Measurements from ENCODE around the gene SBF1.

DNA sequence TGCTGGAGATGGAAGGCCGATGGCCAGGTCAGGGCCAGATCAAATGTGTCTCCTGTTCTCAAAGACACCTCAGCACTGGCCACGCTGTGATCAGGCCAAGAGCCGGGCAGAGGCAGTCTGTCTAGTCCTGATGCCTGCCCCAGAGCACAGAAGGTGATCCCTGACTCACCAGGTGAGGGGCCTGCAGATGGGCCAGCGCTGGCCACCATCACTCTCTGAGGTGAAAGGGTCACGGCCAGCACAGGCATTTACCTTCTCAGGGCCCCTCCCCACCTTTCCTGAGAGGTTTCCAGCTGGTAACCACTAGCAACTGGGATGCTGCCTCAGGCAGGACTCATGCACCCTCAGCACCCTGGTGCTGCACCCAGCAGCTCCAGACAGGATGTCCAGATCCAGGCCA, 2.9 kb downstream of the SBF1 start:
- TF ChIP-seq, protein P1, sequence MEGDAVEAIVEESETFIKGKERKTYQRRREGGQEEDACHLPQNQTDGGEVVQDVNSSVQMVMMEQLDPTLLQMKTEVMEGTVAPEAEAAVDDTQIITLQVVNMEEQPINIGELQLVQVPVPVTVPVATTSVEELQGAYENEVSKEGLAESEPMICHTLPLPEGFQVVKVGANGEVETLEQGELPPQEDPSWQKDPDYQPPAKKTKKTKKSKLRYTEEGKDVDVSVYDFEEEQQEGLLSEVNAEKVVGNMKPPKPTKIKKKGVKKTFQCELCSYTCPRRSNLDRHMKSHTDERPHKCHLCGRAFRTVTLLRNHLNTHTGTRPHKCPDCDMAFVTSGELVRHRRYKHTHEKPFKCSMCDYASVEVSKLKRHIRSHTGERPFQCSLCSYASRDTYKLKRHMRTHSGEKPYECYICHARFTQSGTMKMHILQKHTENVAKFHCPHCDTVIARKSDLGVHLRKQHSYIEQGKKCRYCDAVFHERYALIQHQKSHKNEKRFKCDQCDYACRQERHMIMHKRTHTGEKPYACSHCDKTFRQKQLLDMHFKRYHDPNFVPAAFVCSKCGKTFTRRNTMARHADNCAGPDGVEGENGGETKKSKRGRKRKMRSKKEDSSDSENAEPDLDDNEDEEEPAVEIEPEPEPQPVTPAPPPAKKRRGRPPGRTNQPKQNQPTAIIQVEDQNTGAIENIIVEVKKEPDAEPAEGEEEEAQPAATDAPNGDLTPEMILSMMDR (IDR thresholded peaks at IDR 0.05; ENCODE audit: low read depth, low read length, missing input control) = no peak
- TF ChIP-seq, protein P2, sequence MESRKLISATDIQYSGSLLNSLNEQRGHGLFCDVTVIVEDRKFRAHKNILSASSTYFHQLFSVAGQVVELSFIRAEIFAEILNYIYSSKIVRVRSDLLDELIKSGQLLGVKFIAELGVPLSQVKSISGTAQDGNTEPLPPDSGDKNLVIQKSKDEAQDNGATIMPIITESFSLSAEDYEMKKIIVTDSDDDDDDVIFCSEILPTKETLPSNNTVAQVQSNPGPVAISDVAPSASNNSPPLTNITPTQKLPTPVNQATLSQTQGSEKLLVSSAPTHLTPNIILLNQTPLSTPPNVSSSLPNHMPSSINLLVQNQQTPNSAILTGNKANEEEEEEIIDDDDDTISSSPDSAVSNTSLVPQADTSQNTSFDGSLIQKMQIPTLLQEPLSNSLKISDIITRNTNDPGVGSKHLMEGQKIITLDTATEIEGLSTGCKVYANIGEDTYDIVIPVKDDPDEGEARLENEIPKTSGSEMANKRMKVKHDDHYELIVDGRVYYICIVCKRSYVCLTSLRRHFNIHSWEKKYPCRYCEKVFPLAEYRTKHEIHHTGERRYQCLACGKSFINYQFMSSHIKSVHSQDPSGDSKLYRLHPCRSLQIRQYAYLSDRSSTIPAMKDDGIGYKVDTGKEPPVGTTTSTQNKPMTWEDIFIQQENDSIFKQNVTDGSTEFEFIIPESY (IDR thresholded peaks at IDR 0.05) = no peak
- TF ChIP-seq TAF1 (conservative IDR thresholded peaks at IDR 0.05) = no peak
- no peak for TF ChIP-seq EGR1 (IDR thresholded peaks at IDR 0.05; ENCODE audit: low read depth in 2 of 2)
- TF ChIP-seq JUND (IDR thresholded peaks at IDR 0.05) = no peak
- no peak for TF ChIP-seq GABPA (IDR thresholded peaks at IDR 0.05 in 1 of 2, conservative IDR thresholded peaks at IDR 0.05 in 1 of 2)
- TF ChIP-seq RAD21 (IDR thresholded peaks at IDR 0.05) = no peak
- no peak for TF ChIP-seq YY1 (IDR thresholded peaks at IDR 0.05)
